HCT116 (cell line): ENCODE measurements around the gene FRAS1. TPM values are rescaled to one million over a fixed set of nuclear protein-coding genes. Genes with fewer than 3 reads are reported as not detected.

Experiments used
- ATAC-seq: fragments of 200-7000 bp; cut with Tn5 transposase; 2 replicates; pipeline ENCODE4 v1.9.1; 2020; ENCODE audit warnings: mild to moderate bottlenecking, moderate library complexity
- BruUV-seq: library from RNA; stranded (reverse); fragments of 400-500 nt; replicated peaks from 2 replicates; lab custom pipeline; 2021; lab: Mats Ljungman, UMichigan
- CTCF ChIA-PET: fragments of 300-600 bp; sonication (Branson Sonifier 250); formaldehyde crosslinking; loops from one replicate; lab custom pipeline; 2021; ENCODE audit warnings: antibody characterized with exemption; lab: Charles Lee
- POLR2A ChIA-PET: fragments of 300-600, 350-600 bp; sonication (Branson Sonifier 250); formaldehyde crosslinking; loops from one replicate; lab custom pipeline; 2021; ENCODE audit warnings: antibody characterized with exemption; lab: Charles Lee
- RAD21 ChIA-PET, 2 experiments: fragments of 300-600 bp; sonication (Branson Sonifier 250); formaldehyde crosslinking; loops; one replicate each; lab custom pipeline; 2023; ENCODE audit warnings: low total read pairs in 2 of 2; ENCODE audit not compliant: uncharacterized antibody in 2 of 2, unreplicated experiment in 2 of 2, low non-redundant PET in 1 of 2; lab: Charles Lee
- DNase-seq: peaks from one replicate; pipeline ENCODE4 v3.0.0-alpha.2; 2010; ENCODE audit warnings: low read depth, low spot score
- H2AFZ ChIP-seq: fragments of 200-600 bp; shearing (Covaris generic), sonication (generic); 2 replicates; pipeline ENCODE4 v1.6.1; 2017; ENCODE audit warnings: low read depth, mixed run types, mixed read lengths, antibody characterized with exemption, low read length; ENCODE audit not compliant: poor library complexity, severe bottlenecking
- H3K27ac ChIP-seq: 2 replicates; pipeline ENCODE4 v1.5.1; 2012; ENCODE audit warnings: low read depth, low read length
- H3K27me3 ChIP-seq: fragments of 200-600 bp; sonication (generic); 2 replicates; pipeline ENCODE4 v1.6.1; 2016; ENCODE audit warnings: mixed run types, low read length, mixed read lengths; ENCODE audit not compliant: insufficient read depth
- H3K36me3 ChIP-seq, 2 experiments: fragments of 200-500 bp in 1 of 2; fragments of 200-600 bp in 1 of 2; sonication (Bioruptor generic) in 1 of 2; sonication (generic) in 1 of 2; 2 replicates each; pipeline versions ENCODE4 v1.5.1 to v1.6.1; 2014 to 2016; ENCODE audit warnings: low read length in 2 of 2, inconsistent platforms in 1 of 2, mixed read lengths in 1 of 2, mixed run types in 1 of 2; ENCODE audit not compliant: insufficient read depth in 2 of 2, control insufficient read depth in 1 of 2
- H3K4me1 ChIP-seq, 2 experiments: fragments of 200-600 bp in 1 of 2; sonication (generic) in 1 of 2; 2 replicates each; pipeline versions ENCODE4 v1.5.1 to v1.6.1; 2012 to 2017; ENCODE audit warnings: low read length in 2 of 2, inconsistent platforms in 1 of 2, mild to moderate bottlenecking in 1 of 2, mixed read lengths in 1 of 2, mixed run types in 1 of 2, moderate library complexity in 1 of 2; ENCODE audit not compliant: insufficient read depth in 2 of 2, control insufficient read depth in 1 of 2
- H3K4me2 ChIP-seq: fragments of 200-600 bp; sonication (generic); 2 replicates; pipeline ENCODE4 v1.6.1; 2017; ENCODE audit warnings: mixed run types, low read length, mixed read lengths
- H3K4me3 ChIP-seq, 2 experiments: fragments of 200-600 bp in 1 of 2; sonication (generic) in 1 of 2; replicated peaks in 1 of 2; 2 replicates each; pipeline ENCODE4 v1.5.1; 2011 to 2016; ENCODE audit warnings: low read length in 2 of 2, control low read depth in 1 of 2, low read depth in 1 of 2, mild to moderate bottlenecking in 1 of 2, mixed read lengths in 1 of 2, mixed run types in 1 of 2
- H3K79me2 ChIP-seq: fragments of 200-600 bp; sonication (generic); 2 replicates; pipeline ENCODE4 v1.6.1; 2017; ENCODE audit warnings: mild to moderate bottlenecking, mixed run types, low read length, moderate library complexity, mixed read lengths; ENCODE audit not compliant: insufficient read depth
- H3K9ac ChIP-seq: fragments of 200-600 bp; sonication (generic); 2 replicates; pipeline ENCODE4 v1.6.1; 2016; ENCODE audit warnings: low read length, mixed read lengths
- H3K9me2 ChIP-seq: fragments of 200-600 bp; sonication (generic), shearing (Covaris generic); 2 replicates; pipeline ENCODE4 v1.6.1; 2017; ENCODE audit warnings: mixed run types, mild to moderate bottlenecking, moderate library complexity; ENCODE audit not compliant: insufficient read depth
- H3K9me3 ChIP-seq, 2 experiments: fragments of 200-500 bp in 1 of 2; fragments of 200-600 bp in 1 of 2; sonication (Bioruptor generic) in 1 of 2; sonication (generic) in 1 of 2; 2 replicates each; pipeline ENCODE4 v1.6.1; 2014 to 2017; ENCODE audit warnings: low read length in 2 of 2, mixed read lengths in 2 of 2, inconsistent platforms in 1 of 2, low read depth in 1 of 2, mild to moderate bottlenecking in 1 of 2, mixed run types in 1 of 2, moderate library complexity in 1 of 2; ENCODE audit not compliant: control insufficient read depth in 1 of 2, insufficient read depth in 1 of 2
- H4K20me1 ChIP-seq: fragments of 200-600 bp; sonication (generic), shearing (Covaris generic); 2 replicates; pipeline ENCODE4 v1.6.1; 2017; ENCODE audit warnings: mixed run types, mild to moderate bottlenecking, moderate library complexity; ENCODE audit not compliant: insufficient read depth
- CTCF ChIP-seq, 3 experiments: fragments of 200-600 bp in 1 of 3; sonication (generic) in 1 of 3; IDR thresholded peaks in 2 of 3; conservative IDR thresholded peaks in 1 of 3; 2 replicates each; pipeline ENCODE4 v1.5.1; 2012 to 2017; ENCODE audit warnings: low read depth in 2 of 3, low read length in 2 of 3, antibody characterized with exemption in 1 of 3, borderline replicate concordance in 1 of 3, control low read depth in 1 of 3, mild to moderate bottlenecking in 1 of 3, mixed read lengths in 1 of 3, mixed run types in 1 of 3, moderate library complexity in 1 of 3; ENCODE audit not compliant: insufficient read depth in 1 of 3
- POLR2AphosphoS5 ChIP-seq: IDR thresholded peaks from 2 replicates; pipeline ENCODE4 v1.6.1; 2011; ENCODE audit warnings: mild to moderate bottlenecking, low read depth, low read length, moderate library complexity
- SIN3A ChIP-seq: IDR thresholded peaks from 2 replicates; pipeline ENCODE4 v1.6.1; 2012; ENCODE audit warnings: low read depth
- TCF7L2 ChIP-seq: IDR thresholded peaks from 2 replicates; pipeline ENCODE4 v1.7.0; 2011; ENCODE audit warnings: borderline replicate concordance, inconsistent platforms; ENCODE audit not compliant: insufficient read depth, insufficient read length; ENCODE audit errors: extremely low read depth
- intact Hi-C: fragments of 100-400 bp; cut with micrococcal nuclease; formaldehyde crosslinking; loops from 2 replicates; pipeline ENCODE4 v1.10.0; 2022
- total RNA-seq: library from RNA; stranded (reverse); gene quantifications from one replicate; pipeline ENCODE4 v1.2.1, GENCODE V29; 2021; ENCODE audit not compliant: unreplicated experiment
- TF ChIP-seq, protein P1 (sequence below): IDR thresholded peaks from 2 replicates; pipeline ENCODE4 v1.6.1; 2012

Gene FRAS1
- total RNA-seq, 1 experiment from 2014 or later, result 33.5 TPM

DNA sequence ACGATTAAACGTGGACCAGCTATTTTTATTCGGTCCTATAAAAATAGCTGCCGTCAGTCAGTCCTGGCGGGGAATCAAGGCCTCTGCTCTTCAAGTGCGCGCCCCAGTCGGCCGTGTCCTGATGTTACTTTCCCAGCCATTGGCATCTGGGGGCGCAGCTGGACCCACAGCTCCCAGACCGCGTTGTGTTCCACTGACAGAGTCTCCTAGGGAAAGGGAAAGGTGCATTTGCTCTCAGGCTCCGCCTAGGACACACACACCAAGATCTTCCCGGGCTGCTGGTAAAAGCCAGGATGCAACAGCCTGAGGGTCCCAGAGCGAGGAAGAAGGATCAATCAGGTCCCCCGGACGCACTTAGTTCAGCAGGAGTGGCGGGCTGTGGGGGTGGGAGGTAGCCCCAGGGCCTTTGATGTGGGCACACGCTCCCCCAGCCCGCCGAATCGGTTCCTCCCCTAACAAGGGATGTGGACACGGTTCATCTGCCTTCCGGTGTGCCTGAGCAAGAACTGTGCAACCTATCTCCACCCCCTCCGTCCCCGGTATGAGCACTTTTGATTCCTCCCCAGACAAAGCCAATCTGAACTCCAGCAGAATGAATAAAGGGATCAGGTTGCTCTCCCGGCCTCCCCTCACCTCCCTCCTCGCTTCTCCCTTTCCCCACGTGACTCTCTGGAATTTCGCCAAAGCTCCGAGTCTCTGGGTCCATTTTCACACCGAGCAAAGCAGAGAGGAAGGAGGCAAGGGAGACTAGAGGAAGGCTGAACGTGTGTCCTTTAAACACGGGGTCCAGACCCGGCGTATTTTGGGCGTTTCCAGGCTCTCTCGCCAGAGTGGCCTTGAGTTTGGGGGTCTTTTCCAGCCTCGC, 626 bp upstream of the FRAS1 start (continued):
- TF ChIP-seq CTCF (IDR thresholded peaks at IDR 0.05 in 2 of 3, conservative IDR thresholded peaks at IDR 0.05 in 1 of 3; ENCODE audit: borderline replicate concordance in 1 of 3, insufficient read depth in 1 of 3, low read depth in 2 of 3, low read length in 2 of 3), result peak in 2 of 3 experiments; percentile 14 to 15; a peak in 2 of 6 replicates
- TF ChIP-seq, protein P1, sequence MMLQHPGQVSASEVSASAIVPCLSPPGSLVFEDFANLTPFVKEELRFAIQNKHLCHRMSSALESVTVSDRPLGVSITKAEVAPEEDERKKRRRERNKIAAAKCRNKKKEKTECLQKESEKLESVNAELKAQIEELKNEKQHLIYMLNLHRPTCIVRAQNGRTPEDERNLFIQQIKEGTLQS, result no peak

GRCh38 chr4:78057600-78058550, 752 bp downstream of the FRAS1 start:
- Histone ChIP-seq H2AFZ (peak overlapping the region; percentile 31), H3K4me2 (peak overlapping the region; percentile 99), H3K4me1 (peaks cover 7 to 18% of the 10 kb centered on the region in 2 experiments; a peak in 3 of 4 replicates), H3K9me2 (no peaks in the 10 kb centered on the region), H4K20me1 (no peaks in the 10 kb centered on the region), H3K27me3 (no peaks in the 10 kb centered on the region), H3K27ac (peak overlapping the region; percentile 94), H3K36me3 (no peaks in the 10 kb centered on the region), H3K4me3 (peak overlapping the region; percentile 70 to 89), H3K9ac (peak overlapping the region; percentile 73), H3K9me3 (no peaks in the 10 kb centered on the region), H3K79me2 (peaks cover 50% of the 10 kb centered on the region)
- ChIA-PET CTCF (interaction anchor here (2.0 to 2.3 kb wide), 3 partner anchors 13 to 458 kb away, joined by 6 to 17 read pairs (median 8); no protein-coding TSS in a partner anchor), RAD21 (interaction anchor here in 1 of 2 experiments (1.1 kb wide), 1 partner anchor 238 kb away, joined by 3 read pairs; no protein-coding TSS in a partner anchor), POLR2A (interaction anchor here (0.9 to 1.6 kb wide), 3 partner anchors 10 to 26 kb away, joined by 3 to 6 read pairs (median 5); no protein-coding TSS in a partner anchor)
- no peak for TF ChIP-seq SIN3A
- TF ChIP-seq TCF7L2, result peak; percentile 45
- peak; percentile 51; the same call in 1 of the 2 replicates for TF ChIP-seq POLR2AphosphoS5
- TSS peak; percentile 48 for BruUV-seq
- intact Hi-C loops, result loop anchor here (5.0 kb wide), 2 partner anchors 509 to 879 kb away; partner anchors contain the start of gene PAQR3
- DNase-seq, result no peak
- ATAC-seq, result peak; percentile 1
